Calu3 (cell line): ENCODE results near the gene GASK1A. TPM values are rescaled to one million over a fixed set of nuclear protein-coding genes. Genes with fewer than 3 reads are reported as not detected.

ENCODE experiments used
- BruUV-seq: library from RNA; stranded (reverse); fragments of 400-500 nt; replicated peaks from 2 replicates; lab custom pipeline; 2021; lab: Mats Ljungman, UMichigan
- CTCF ChIA-PET: fragments of 300-600 bp; sonication (Branson Sonifier 250); formaldehyde crosslinking; loops from one replicate; lab custom pipeline; 2022; ENCODE audit warnings: antibody characterized with exemption; lab: Charles Lee
- DNase-seq: peaks from one replicate; pipeline ENCODE4 v3.0.0; 2022
- H3K27ac Mint-ChIP-seq: one replicate; pipeline ENCODE4 v1.8.0; 2022; ENCODE audit warnings: mixed read lengths; ENCODE audit not compliant: unreplicated experiment
- H3K27me3 Mint-ChIP-seq: one replicate; pipeline ENCODE4 v1.8.0; 2022; ENCODE audit warnings: mixed read lengths; ENCODE audit not compliant: unreplicated experiment
- H3K36me3 Mint-ChIP-seq: one replicate; pipeline ENCODE4 v1.8.0; 2022; ENCODE audit warnings: mild to moderate bottlenecking, moderate library complexity, mixed read lengths; ENCODE audit not compliant: insufficient read depth, unreplicated experiment
- H3K4me1 Mint-ChIP-seq: one replicate; pipeline ENCODE4 v1.8.0; 2022; ENCODE audit warnings: mild to moderate bottlenecking, low read depth, mixed read lengths; ENCODE audit not compliant: unreplicated experiment
- H3K4me3 Mint-ChIP-seq: one replicate; pipeline ENCODE4 v1.8.0; 2022; ENCODE audit warnings: mild to moderate bottlenecking, low read depth, moderate library complexity, mixed read lengths; ENCODE audit not compliant: unreplicated experiment
- H3K9me3 Mint-ChIP-seq: one replicate; pipeline ENCODE4 v1.8.0; 2022; ENCODE audit warnings: low read depth, mixed read lengths; ENCODE audit not compliant: unreplicated experiment
- intact Hi-C: fragments of 100-400 bp; cut with micrococcal nuclease; formaldehyde crosslinking; loops from one replicate; pipeline ENCODE4 v1.10.0; 2022; ENCODE audit not compliant: unreplicated experiment
- total RNA-seq: library from RNA; stranded (reverse); gene quantifications from 2 replicates; pipeline ENCODE4 v1.2.3, GENCODE V29; 2022
- TF ChIP-seq, protein P1 (sequence below): fragments of 200-600 bp; IDR thresholded peaks from one replicate; pipeline ENCODE4 v1.8.0; 2022; ENCODE audit warnings: antibody characterized with exemption; ENCODE audit not compliant: unreplicated experiment

The GASK1A gene
- total RNA-seq, 1 experiment from 2014 or later = 2.3 TPM

DNA sequence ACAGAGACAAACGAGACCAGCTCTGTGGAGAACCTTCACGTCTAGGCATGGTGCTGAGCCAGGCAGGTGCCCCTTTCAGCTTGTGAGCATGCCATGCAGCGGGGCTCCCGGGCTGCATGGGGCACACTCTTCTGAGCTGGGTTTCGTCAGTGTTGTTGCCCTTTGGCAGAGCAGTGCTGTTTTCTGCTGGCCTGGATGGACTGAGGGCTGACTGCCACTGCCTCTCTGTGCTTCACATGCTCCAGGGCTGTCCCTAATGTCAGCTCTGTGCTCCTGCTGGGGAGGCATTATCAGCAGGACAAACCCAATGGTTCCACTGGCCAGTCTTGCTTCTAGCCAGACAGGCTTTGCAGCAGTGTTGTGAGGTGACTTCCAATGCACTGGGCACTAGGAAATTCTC is 9.5 kb downstream of the GASK1A start:
- Mint-ChIP-seq H3K9me3 (no peaks in the 10 kb centered on the region), H3K4me3 (no peak overlapping the region), H3K36me3 (no peaks in the 10 kb centered on the region), H3K4me1 (no peaks in the 10 kb centered on the region), H3K27ac (no peak overlapping the region), H3K27me3 (peaks cover 78% of the 10 kb centered on the region)
- TF ChIP-seq, protein P1, sequence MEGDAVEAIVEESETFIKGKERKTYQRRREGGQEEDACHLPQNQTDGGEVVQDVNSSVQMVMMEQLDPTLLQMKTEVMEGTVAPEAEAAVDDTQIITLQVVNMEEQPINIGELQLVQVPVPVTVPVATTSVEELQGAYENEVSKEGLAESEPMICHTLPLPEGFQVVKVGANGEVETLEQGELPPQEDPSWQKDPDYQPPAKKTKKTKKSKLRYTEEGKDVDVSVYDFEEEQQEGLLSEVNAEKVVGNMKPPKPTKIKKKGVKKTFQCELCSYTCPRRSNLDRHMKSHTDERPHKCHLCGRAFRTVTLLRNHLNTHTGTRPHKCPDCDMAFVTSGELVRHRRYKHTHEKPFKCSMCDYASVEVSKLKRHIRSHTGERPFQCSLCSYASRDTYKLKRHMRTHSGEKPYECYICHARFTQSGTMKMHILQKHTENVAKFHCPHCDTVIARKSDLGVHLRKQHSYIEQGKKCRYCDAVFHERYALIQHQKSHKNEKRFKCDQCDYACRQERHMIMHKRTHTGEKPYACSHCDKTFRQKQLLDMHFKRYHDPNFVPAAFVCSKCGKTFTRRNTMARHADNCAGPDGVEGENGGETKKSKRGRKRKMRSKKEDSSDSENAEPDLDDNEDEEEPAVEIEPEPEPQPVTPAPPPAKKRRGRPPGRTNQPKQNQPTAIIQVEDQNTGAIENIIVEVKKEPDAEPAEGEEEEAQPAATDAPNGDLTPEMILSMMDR = no peak
- CTCF ChIA-PET = no interaction called here
- intact Hi-C loops = no loop called here
- no TSS peak for BruUV-seq
- no peak for DNase-seq

DNA sequence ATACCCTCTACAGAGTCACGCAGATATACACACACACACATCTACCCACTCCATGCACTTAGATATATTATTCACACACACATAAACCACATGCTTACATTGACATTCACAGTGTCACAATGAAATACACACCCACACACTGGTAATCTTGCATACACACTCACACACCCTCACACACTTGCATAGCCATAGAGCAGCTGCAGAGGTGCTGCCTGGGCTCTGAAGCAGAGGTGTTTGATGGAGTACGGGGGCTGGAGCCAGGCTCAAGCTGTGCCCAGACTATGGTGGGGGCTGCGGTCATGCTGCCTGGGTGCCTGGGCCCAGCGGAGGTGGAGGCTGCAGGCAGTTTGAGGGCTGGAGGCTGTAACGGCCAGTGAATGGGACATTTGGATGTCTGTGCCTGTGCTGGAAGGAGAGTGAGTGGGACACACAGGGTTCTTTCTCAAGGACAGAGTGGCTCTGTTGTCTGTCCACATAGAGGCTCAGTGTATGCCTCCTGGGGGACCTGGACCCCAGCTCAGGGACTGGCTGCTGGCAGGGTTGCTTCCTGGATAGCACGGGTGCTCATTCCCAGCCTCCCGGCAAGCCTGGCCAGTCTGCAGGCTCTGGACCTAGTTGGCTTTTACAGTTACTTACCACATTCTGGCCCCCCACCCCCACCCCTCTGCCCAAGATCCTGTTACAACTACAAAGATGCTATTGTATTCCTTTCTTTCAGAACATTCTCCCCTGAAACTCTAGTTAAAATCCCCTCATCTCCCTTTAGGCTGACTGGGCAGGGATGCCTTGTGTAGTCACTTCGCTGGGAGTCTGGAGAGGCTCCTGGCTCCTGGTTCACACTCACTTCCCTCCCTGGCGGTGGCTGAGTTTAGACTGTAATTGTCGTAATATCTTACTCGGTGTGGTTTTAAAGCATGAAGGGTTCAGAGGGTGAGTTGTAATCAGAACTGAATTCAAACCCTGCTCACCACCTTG is 12.5 kb downstream of the GASK1A start:
- Mint-ChIP-seq H3K4me3 (no peak overlapping the region), H3K36me3 (no peaks in the 10 kb centered on the region), H3K9me3 (no peaks in the 10 kb centered on the region), H3K4me1 (no peaks in the 10 kb centered on the region), H3K27me3 (peaks cover 48% of the 10 kb centered on the region), H3K27ac (no peak overlapping the region)
- CTCF ChIA-PET = no interaction called here
- intact Hi-C loops = no loop called here
- TF ChIP-seq, protein P1 = no peak
- no peak for DNase-seq
- BruUV-seq = no TSS peak

DNA sequence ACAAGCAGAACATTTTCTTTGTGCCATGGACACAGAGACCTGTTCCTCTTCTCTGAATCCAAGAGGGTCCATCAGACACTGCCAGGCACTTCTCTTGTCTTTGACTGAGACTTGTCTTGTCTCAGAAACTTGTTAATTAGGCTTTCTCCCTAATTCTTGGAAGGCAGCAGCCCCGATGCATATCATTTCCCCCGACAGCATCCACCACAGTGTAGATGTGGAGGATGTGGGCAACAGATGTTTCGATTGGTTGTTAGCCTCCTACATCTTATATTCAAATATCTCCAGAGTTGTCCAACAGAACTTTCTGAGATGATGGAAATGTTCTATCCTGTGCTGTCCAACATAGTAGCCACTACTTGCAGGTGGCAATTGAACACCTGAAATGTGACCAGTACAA is 15.5 kb downstream of the GASK1A start:
- Mint-ChIP-seq H3K27ac (no peak overlapping the region), H3K36me3 (no peaks in the 10 kb centered on the region), H3K27me3 (peaks cover 47% of the 10 kb centered on the region), H3K4me1 (no peaks in the 10 kb centered on the region), H3K9me3 (no peaks in the 10 kb centered on the region), H3K4me3 (no peak overlapping the region)
- TF ChIP-seq, protein P1 = no peak
- BruUV-seq = no TSS peak
- CTCF ChIA-PET = no interaction called here
- intact Hi-C loops = no loop called here
- no peak for DNase-seq

DNA sequence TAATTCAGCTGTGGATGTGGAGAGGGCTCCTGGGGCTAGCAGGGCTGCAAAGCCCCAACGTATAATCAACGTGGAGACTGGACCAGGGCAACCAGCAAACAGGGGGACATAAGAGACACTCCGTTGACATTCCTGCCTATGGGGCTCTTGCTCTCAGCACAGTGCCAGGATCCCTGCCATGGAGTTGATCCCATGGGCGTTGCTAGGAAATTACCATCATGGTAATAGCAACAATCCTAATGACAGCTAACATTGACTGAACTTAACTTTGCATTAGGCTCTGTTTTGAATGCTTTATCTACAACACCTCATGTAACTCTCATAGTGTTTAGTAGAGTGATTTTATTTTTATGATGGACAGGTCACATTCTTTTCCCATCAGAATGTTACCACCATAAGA is 16.9 kb downstream of the GASK1A start:
- Mint-ChIP-seq H3K27me3 (peaks cover 57% of the 10 kb centered on the region), H3K9me3 (no peaks in the 10 kb centered on the region)
- intact Hi-C loops = no loop called here

More for the DNA sequence above, 16.9 kb downstream of the GASK1A start:
- CTCF ChIA-PET = no interaction called here
- DNase-seq = no peak
- H3K36me3 Mint-ChIP-seq = no peaks in the 10 kb centered on the region
- no peak overlapping the region for H3K27ac Mint-ChIP-seq
- TF ChIP-seq, protein P1 = no peak
- H3K4me3 Mint-ChIP-seq = no peak overlapping the region
- no TSS peak for BruUV-seq
- H3K4me1 Mint-ChIP-seq = no peaks in the 10 kb centered on the region
